ENCODE results near the gene ZNF766. TPM values are rescaled to one million over a fixed set of nuclear protein-coding genes. Genes with fewer than 3 reads are reported as not detected.
A peak's percentile ranks its signal among the peaks of the same experiment; 100 is the strongest.
"Not testable (repeated sequence)": the region's sequence is repeated elsewhere in the genome, so short reads cannot be mapped to it uniquely, and the experiment has no call there.

The ZNF766 gene
- total RNA-seq, 1 donor from 2014 or later = 7.3 TPM

DNA sequence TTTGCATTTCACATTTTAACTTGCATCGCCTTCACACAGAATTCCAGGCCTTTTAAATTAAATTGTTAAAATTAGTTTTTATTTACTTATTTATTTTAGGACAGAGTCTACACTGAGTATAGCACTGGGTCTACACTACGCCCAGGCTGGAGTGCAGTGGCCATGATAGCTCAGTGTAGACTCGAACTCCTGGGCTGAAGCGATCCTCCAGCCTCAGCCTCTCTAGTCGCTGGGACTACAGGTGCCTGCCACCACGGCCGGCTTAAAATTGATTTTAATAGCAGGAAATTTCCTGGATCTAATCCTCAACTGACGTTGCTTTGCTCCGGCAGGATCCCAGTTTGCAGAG, 66.4 kb downstream of the ZNF766 start:
- TF ChIP-seq, protein P1, sequence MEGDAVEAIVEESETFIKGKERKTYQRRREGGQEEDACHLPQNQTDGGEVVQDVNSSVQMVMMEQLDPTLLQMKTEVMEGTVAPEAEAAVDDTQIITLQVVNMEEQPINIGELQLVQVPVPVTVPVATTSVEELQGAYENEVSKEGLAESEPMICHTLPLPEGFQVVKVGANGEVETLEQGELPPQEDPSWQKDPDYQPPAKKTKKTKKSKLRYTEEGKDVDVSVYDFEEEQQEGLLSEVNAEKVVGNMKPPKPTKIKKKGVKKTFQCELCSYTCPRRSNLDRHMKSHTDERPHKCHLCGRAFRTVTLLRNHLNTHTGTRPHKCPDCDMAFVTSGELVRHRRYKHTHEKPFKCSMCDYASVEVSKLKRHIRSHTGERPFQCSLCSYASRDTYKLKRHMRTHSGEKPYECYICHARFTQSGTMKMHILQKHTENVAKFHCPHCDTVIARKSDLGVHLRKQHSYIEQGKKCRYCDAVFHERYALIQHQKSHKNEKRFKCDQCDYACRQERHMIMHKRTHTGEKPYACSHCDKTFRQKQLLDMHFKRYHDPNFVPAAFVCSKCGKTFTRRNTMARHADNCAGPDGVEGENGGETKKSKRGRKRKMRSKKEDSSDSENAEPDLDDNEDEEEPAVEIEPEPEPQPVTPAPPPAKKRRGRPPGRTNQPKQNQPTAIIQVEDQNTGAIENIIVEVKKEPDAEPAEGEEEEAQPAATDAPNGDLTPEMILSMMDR (IDR thresholded peaks at IDR 0.05; ENCODE audit: insufficient read depth, low read length, poor library complexity, severe bottlenecking) = no peak
- DNase-seq (ENCODE audit: low read depth) = no peak
- H3K27me3 ChIP-seq (ENCODE audit: control insufficient read depth, insufficient read depth, low read length) = no peaks in the 10 kb centered on the region
- peak overlapping the region; percentile 57 for H3K4me3 ChIP-seq (ENCODE audit: low read depth, low read length)
- no peaks in the 10 kb centered on the region for H3K36me3 ChIP-seq (ENCODE audit: control insufficient read depth, insufficient read depth, low read length)

DNA sequence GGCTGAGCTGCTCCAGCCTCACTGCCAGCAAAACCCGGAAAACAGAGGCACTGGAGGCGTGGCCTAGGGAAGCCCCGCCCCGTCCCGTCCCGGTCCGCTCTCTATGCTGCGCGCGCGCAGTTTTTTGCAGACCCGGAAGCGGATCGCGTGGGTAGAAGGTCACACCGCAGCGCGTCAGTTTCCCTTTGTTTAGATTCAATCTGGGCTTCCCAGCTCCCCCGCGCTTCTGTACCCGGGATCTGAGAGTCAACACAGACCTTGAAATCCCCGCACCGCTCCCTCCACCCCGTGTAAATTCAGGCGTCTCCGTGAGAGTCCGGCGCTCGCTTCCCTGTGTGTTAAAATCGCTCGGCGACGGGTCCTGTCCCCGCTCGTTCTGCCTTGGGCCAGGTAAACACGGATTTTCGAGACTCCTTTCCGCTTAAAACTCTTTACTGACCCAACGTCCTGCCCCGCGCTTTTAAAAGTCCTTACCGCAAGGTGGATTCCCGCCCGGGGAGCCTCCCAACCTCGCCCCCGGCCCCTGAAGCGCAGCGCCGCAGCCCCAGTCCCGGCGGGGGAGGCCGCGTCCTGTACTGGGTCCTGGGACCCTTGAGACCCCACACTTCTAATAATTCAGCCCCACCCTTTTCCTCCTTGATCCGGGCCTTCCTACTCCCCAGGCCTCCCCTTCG, 66.9 kb downstream of the ZNF766 start, which contains the start of gene ZNF610:
TSS of gene ZNF610 (plus strand) at position 127 of the 674 bp plus-strand sequence. CDS start 12,930 bp downstream, outside the sequence.
- DNase-seq (ENCODE audit: low read depth) = peak; percentile 39
- Histone ChIP-seq H3K27me3 (ENCODE audit: control insufficient read depth, insufficient read depth, low read length) (no peaks in the 10 kb centered on the region), H3K4me3 (ENCODE audit: low read depth, low read length) (peak within 1 kb of the TSS; percentile 57), H3K36me3 (ENCODE audit: control insufficient read depth, insufficient read depth, low read length) (no peaks in the 10 kb centered on the region)
- TF ChIP-seq, protein P1 (IDR thresholded peaks at IDR 0.05; ENCODE audit: insufficient read depth, low read length, poor library complexity, severe bottlenecking) = no peak

DNA sequence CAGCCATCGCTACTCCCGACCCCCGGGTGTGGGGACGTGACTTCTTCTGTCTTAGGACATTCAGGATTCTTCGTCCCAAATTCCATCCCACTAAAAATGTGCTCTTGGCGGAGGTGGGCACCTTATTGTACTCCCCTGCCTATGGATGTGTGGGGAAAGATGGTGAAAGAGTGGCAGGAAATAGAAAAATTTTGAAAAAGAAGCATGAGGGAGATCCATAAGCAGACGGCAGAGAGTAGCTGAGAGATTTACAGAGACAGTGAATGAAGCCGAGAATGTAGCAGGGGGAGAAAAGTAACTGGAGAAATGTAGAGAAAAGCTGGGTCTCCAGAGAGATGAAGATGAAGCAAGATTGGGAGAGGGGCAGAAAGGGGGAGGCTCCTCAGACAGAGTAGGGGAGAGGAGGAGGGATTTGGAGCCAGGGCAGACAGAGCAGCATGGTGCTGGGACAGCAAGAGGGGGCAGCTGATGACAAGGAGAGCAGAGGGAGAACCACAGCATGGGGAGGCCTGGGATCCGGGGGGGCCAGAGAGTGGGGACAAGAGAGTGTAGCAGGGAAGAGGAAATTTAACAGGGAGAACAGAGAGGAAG, 67.5 kb downstream of the ZNF766 start:
- DNase-seq (ENCODE audit: low read depth) = no peak
- Histone ChIP-seq H3K4me3 (ENCODE audit: low read depth, low read length) (peak overlapping the region; percentile 57), H3K27me3 (ENCODE audit: control insufficient read depth, insufficient read depth, low read length) (no peaks in the 10 kb centered on the region), H3K36me3 (ENCODE audit: control insufficient read depth, insufficient read depth, low read length) (no peaks in the 10 kb centered on the region)
- TF ChIP-seq, protein P1 (IDR thresholded peaks at IDR 0.05; ENCODE audit: insufficient read depth, low read length, poor library complexity, severe bottlenecking) = no peak

DNA sequence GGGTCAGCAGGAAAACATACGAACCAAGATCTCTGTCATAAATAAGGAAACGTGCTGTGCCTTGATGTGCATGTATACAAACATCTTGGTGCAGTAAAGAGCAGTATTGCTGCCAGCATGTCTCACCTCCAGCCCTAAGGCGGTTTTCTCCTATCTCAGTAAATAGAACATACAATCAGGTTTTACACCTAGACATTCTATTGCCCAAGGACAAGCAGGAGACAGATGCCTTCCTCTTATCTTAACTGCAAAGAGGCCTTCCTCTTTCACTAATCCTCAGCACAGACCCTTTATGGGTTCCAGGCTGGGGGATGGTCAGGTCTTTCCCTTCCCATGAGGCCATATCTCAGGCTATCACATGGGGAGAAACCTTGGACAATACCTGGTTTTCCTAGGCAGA, 69.6 kb downstream of the ZNF766 start:
- not testable (repeated sequence) for H3K36me3 ChIP-seq (ENCODE audit: control insufficient read depth, insufficient read depth, low read length); DNase-seq (ENCODE audit: low read depth)

DNA sequence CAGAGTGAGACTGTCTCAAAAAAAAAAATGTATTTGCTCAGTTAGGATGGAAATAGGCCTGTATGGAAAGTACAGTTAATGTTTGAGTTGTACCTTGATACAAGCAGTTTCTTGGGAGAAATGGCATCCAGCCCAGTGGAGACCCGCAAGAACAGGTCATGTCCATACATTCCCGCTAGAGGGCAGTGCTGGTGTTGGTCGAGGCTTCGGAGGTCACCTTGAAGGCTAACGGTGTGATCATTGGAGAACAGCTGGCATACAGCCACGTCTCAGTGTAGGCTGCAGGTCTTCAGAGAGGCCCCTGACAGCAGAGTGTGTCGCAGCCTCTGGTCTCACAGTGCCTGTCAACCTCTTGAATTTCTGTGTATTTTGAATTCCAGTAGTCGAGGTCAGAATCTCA, 74.2 kb downstream of the ZNF766 start:
- H3K4me3 ChIP-seq (ENCODE audit: low read depth, low read length) = no peak overlapping the region
- H3K27me3 ChIP-seq (ENCODE audit: control insufficient read depth, insufficient read depth, low read length) = no peaks in the 10 kb centered on the region
- H3K36me3 ChIP-seq (ENCODE audit: control insufficient read depth, insufficient read depth, low read length) = no peaks in the 10 kb centered on the region
- no peak for DNase-seq (ENCODE audit: low read depth)
- TF ChIP-seq, protein P1 (IDR thresholded peaks at IDR 0.05; ENCODE audit: insufficient read depth, low read length, poor library complexity, severe bottlenecking) = peak; percentile 33

More for the DNA sequence above, 69.6 kb downstream of the ZNF766 start:
- not testable (repeated sequence) for H3K27me3 ChIP-seq (ENCODE audit: control insufficient read depth, insufficient read depth, low read length); H3K4me3 ChIP-seq (ENCODE audit: low read depth, low read length)

DNA sequence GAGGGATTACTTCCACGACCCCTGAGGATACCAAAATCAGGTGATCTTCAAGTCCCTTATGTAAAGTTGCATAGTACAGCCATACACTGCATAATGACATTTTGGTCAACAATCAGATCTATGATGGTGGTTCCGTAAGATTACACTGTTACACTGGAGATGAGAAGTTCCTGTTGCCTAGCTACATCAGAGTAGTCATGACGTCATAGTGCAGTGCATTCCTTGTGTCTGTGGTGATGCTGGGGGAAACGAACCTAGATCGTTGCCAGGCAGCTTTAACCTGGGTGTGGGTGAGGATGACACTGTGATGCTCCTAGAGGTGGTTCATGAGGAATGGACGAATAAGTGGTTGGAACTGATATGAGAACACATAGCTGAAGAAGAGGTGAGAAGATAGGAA, 75.8 kb downstream of the ZNF766 start:
- no peaks in the 10 kb centered on the region for H3K36me3 ChIP-seq (ENCODE audit: control insufficient read depth, insufficient read depth, low read length)
- no peak overlapping the region for H3K4me3 ChIP-seq (ENCODE audit: low read depth, low read length)
- TF ChIP-seq, protein P1 (IDR thresholded peaks at IDR 0.05; ENCODE audit: insufficient read depth, low read length, poor library complexity, severe bottlenecking) = no peak
- no peaks in the 10 kb centered on the region for H3K27me3 ChIP-seq (ENCODE audit: control insufficient read depth, insufficient read depth, low read length)
- DNase-seq (ENCODE audit: low read depth) = no peak

Other genes starting within 250 kb of the ZNF766 start
- 4.3 and 7.0 TPM in 2 replicates for gene ZNF614, start 241.2 kb upstream of the ZNF766 start, total RNA-seq
- gene ZNF432, start 220.7 kb upstream of the ZNF766 start, total RNA-seq = 4.3 and 4.7 TPM in 2 replicates
- 8.4 and 10.3 TPM in 2 replicates for gene ZNF841, start 173.8 kb upstream of the ZNF766 start, total RNA-seq
- gene ZNF616, start 129.6 kb upstream of the ZNF766 start, total RNA-seq = 4.6 and 12.9 TPM in 2 replicates
- gene ZNF836, start 98.0 kb upstream of the ZNF766 start, total RNA-seq = 4.8 and 9.9 TPM in 2 replicates
- 329 and 361 TPM in 2 replicates for gene PPP2R1A, start 79.5 kb upstream of the ZNF766 start, total RNA-seq
- 8.0 and 11.0 TPM in 2 replicates for gene ZNF480, start 27.6 kb downstream of the ZNF766 start, total RNA-seq
- gene ZNF610, start 66.7 kb downstream of the ZNF766 start, total RNA-seq = 4.5 and 5.8 TPM in 2 replicates
- gene ZNF880, start 100.3 kb downstream of the ZNF766 start, total RNA-seq = 20.9 and 22.9 TPM in 2 replicates
- gene ZNF528, start 128.3 kb downstream of the ZNF766 start, total RNA-seq = 17.3 and 22.4 TPM in 2 replicates
- not detected in 2 replicates for gene ZNF534, start 159.6 kb downstream of the ZNF766 start, total RNA-seq
- gene ZNF578, start 184.0 kb downstream of the ZNF766 start, total RNA-seq = 3.8 and 4.0 TPM in 2 replicates

All from kidney epithelial cell (primary cell).